Measurements from ENCODE around the gene GTF3C2. TPM values are rescaled to one million over a fixed set of nuclear protein-coding genes. Genes with fewer than 3 reads are reported as not detected.

The GTF3C2 gene
- total RNA-seq, 1 experiment from 2014 or later: 89.3 TPM

- ChIA-PET CTCF (interaction anchor here (1.5 kb wide), 1 partner anchor 304 kb away, joined by 4 read pairs; no protein-coding TSS in a partner anchor), POLR2A (ENCODE audit: low non-redundant PET) (no interaction called here)
- Histone ChIP-seq H3K36me3 (ENCODE audit: insufficient read depth, low read length, poor library complexity, severe bottlenecking) (peaks cover 75% of the 10 kb centered on the region), H3K9me3 (ENCODE audit: low read depth, low read length, poor library complexity, severe bottlenecking) (no peaks in the 10 kb centered on the region), H3K4me1 (ENCODE audit: insufficient read depth, low read length, poor library complexity, severe bottlenecking) (peaks cover 15% of the 10 kb centered on the region), H3K4me3 (ENCODE audit: low read depth, low read length, poor library complexity, severe bottlenecking) (peak overlapping the region; percentile 74), H3K27me3 (replicated peaks; ENCODE audit: insufficient read depth, low read depth, low read length, poor library complexity) (no peaks in the 10 kb centered on the region), H3K27ac (ENCODE audit: low read depth, low read length, poor library complexity, severe bottlenecking) (peak overlapping the region; percentile 89)
- peak; percentile 18 for DNase-seq (ENCODE audit: low spot score)
- TF ChIP-seq CTCF (conservative IDR thresholded peaks at IDR 0.05; ENCODE audit: low read depth, low read length) (no peak), EZH2 (IDR thresholded peaks at IDR 0.05; ENCODE audit: borderline replicate concordance, low read depth, low read length, poor library complexity, severe bottlenecking) (no peak)
- BruUV-seq (replicated peaks): no TSS peak
- intact Hi-C loops (cut with micrococcal nuclease; ENCODE audit: unreplicated experiment): no loop called here
These were observed 22.8 kb upstream of the GTF3C2 start for GRCh38 chr2:27379383-27379835.

GRCh38 chr2:27378809-27379290, 22.3 kb upstream of the GTF3C2 start:
- intact Hi-C loops (cut with micrococcal nuclease; ENCODE audit: unreplicated experiment): no loop called here
- Histone ChIP-seq H3K27ac (ENCODE audit: low read depth, low read length, poor library complexity, severe bottlenecking) (peak overlapping the region; percentile 89), H3K9me3 (ENCODE audit: low read depth, low read length, poor library complexity, severe bottlenecking) (no peaks in the 10 kb centered on the region), H3K4me3 (ENCODE audit: low read depth, low read length, poor library complexity, severe bottlenecking) (peak overlapping the region; percentile 74), H3K27me3 (replicated peaks; ENCODE audit: insufficient read depth, low read depth, low read length, poor library complexity) (no peaks in the 10 kb centered on the region), H3K4me1 (ENCODE audit: insufficient read depth, low read length, poor library complexity, severe bottlenecking) (peaks cover 15% of the 10 kb centered on the region), H3K36me3 (ENCODE audit: insufficient read depth, low read length, poor library complexity, severe bottlenecking) (peaks cover 75% of the 10 kb centered on the region)
- ChIA-PET CTCF (no interaction called here), POLR2A (ENCODE audit: low non-redundant PET) (no interaction called here)
- BruUV-seq (replicated peaks): no TSS peak
- TF ChIP-seq EZH2 (IDR thresholded peaks at IDR 0.05; ENCODE audit: borderline replicate concordance, low read depth, low read length, poor library complexity, severe bottlenecking): no peak
- no peak for TF ChIP-seq CTCF (conservative IDR thresholded peaks at IDR 0.05; ENCODE audit: low read depth, low read length)
- no peak for DNase-seq (ENCODE audit: low spot score)

- peaks cover 15% of the 10 kb centered on the region for H3K4me1 ChIP-seq (ENCODE audit: insufficient read depth, low read length, poor library complexity, severe bottlenecking)
- ChIA-PET POLR2A (ENCODE audit: low non-redundant PET) (no interaction called here), CTCF (no interaction called here)
- TF ChIP-seq EZH2 (IDR thresholded peaks at IDR 0.05; ENCODE audit: borderline replicate concordance, low read depth, low read length, poor library complexity, severe bottlenecking): no peak
- peak; percentile 42; the same call in 1 of the 2 replicates for TF ChIP-seq CTCF (conservative IDR thresholded peaks at IDR 0.05; ENCODE audit: low read depth, low read length)
- DNase-seq (ENCODE audit: low spot score): peak; percentile 33
- H3K9me3 ChIP-seq (ENCODE audit: low read depth, low read length, poor library complexity, severe bottlenecking): no peaks in the 10 kb centered on the region
- peak overlapping the region; percentile 89 for H3K27ac ChIP-seq (ENCODE audit: low read depth, low read length, poor library complexity, severe bottlenecking)
- H3K27me3 ChIP-seq (replicated peaks; ENCODE audit: insufficient read depth, low read depth, low read length, poor library complexity): no peaks in the 10 kb centered on the region
- intact Hi-C loops (cut with micrococcal nuclease; ENCODE audit: unreplicated experiment): no loop called here
- no peak overlapping the region for H3K4me3 ChIP-seq (ENCODE audit: low read depth, low read length, poor library complexity, severe bottlenecking)
- no TSS peak for BruUV-seq (replicated peaks)
- peaks cover 75% of the 10 kb centered on the region for H3K36me3 ChIP-seq (ENCODE audit: insufficient read depth, low read length, poor library complexity, severe bottlenecking)
These were observed 21.7 kb upstream of the GTF3C2 start for GRCh38 chr2:27378096-27378808.

All from A673 (cell line).